Subcutaneous adipose tissue (tissue), 4 donors: ENCODE data around the gene IL17RB. TPM values are rescaled to one million over a fixed set of nuclear protein-coding genes. Genes with fewer than 3 reads are reported as not detected.

Source experiments
- total RNA-seq, 4 donors: library from RNA; depleted of rRNA; stranded (reverse); fragments of >200 nt; gene quantifications; one replicate each; pipeline ENCODE4 v1.1.0, GENCODE V29; 2016
- TF ChIP-seq, protein P1 (sequence below): fragments of 450-650 bp; IDR thresholded peaks from one replicate; pipeline ENCODE4 v1.5.1; 2016; ENCODE audit warnings: low read depth, mild to moderate bottlenecking, control low read depth, antibody characterized with exemption, moderate library complexity

IL17RB gene
- total RNA-seq, 4 donors from 2014 or later = 0.49 to 1.4 (median 1.1) TPM; not detected in 1

DNA sequence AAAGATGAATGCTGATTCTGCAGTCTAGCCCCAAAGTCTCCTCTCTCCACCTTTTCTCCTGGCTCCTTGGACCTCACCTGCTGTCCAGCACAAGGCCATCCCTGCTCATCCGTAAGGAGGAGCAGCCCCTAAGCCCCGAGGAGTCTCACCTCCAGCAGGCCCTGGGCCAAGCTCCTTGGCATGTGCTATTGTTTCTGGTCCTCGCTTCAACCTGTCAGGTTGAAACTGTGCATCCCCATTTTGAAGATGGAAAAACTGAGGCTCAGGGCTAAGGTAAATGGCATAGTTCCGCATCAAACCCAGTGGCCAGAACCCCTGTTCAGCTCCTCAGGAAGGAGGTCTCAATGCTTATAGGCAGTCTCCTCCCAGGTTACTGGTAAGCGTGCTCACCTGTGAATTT lies 26.3 kb upstream of the IL17RB start:
- TF ChIP-seq, protein P1, sequence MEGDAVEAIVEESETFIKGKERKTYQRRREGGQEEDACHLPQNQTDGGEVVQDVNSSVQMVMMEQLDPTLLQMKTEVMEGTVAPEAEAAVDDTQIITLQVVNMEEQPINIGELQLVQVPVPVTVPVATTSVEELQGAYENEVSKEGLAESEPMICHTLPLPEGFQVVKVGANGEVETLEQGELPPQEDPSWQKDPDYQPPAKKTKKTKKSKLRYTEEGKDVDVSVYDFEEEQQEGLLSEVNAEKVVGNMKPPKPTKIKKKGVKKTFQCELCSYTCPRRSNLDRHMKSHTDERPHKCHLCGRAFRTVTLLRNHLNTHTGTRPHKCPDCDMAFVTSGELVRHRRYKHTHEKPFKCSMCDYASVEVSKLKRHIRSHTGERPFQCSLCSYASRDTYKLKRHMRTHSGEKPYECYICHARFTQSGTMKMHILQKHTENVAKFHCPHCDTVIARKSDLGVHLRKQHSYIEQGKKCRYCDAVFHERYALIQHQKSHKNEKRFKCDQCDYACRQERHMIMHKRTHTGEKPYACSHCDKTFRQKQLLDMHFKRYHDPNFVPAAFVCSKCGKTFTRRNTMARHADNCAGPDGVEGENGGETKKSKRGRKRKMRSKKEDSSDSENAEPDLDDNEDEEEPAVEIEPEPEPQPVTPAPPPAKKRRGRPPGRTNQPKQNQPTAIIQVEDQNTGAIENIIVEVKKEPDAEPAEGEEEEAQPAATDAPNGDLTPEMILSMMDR = no peak

DNA sequence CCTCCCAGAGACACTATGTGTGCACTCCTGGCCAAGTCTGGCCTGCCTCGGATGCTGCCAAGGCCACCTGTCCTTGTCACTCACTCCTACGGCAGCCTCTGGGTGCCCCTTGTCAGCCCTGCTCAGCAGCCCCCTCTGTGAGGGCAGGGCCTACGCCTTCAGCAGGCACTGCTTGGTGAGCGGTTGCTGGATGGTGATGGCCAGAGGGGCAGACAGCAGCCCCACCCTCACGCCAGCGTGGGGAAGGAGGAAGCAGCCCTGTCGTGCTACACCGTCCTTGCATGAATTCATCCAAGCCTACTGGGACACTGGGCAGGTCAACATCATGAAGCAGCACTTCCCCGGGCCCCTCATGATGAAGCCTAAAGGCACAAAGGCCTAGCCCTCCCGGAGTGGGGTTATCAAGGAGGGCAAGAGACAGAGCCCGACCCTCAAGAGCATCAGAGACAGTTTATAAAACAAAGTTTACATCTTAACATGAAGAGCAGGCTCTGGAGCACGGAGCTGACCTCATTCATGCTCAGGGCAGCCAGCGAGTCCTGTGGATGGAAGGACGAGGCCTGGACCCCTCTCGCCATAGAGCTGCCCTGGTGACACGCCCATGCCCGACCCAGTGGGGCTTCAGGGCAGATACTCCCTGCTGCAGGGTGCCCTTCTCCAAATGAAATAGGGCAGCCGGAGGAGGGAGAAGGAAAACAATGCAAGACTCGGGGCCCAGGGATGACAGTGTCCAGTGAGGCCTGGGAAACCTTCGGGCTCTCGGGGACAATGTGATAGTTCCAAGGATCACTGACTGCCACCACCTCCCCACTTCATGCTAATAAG lies 25.4 kb upstream of the IL17RB start:
- TF ChIP-seq, protein P1 = no peak

DNA sequence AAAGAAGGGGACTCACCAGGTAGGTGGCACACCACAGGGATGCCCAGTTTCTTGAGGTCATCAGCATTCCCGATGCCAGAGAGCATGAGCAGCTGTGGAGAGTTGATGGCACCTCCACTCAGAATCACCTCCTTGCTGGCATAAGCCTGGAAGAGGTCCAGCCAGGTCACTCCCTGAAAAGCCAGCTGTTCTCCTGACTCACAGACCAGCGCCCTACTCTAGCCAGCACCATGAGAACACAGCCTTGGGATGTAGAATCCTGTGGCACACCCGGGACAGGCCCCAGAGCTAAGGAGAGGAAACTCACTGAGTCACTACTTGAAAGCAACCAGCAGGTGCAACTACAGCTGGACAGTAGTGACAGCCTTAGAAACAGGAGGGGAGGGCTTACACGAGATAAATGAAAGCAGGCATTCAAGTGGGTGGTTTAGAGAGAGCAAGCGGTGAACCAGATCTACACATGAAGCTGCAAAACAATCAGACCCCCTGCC lies 24.7 kb upstream of the IL17RB start:
- TF ChIP-seq, protein P1 = no peak

DNA sequence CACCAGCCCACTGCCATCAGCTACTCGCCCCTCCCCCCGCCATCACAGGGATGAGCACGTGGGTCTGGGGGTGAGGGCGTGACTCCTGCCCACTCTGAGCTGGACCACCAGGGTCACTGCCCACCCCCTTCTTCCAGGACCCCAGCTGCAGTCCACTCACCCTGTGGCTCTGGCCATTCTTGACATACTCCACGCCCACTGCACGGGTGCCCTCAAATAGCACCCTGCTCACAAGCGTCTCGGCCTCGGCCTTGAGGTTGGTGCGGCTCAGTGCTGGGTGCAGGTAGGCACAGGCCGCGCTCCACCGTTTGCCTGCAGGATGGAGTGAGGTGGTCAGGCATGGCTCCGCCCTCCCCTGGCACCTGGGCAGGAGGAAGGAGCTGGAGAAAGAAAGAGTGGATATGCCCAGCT lies 24.0 kb upstream of the IL17RB start:
- TF ChIP-seq, protein P1 = no peak

DNA sequence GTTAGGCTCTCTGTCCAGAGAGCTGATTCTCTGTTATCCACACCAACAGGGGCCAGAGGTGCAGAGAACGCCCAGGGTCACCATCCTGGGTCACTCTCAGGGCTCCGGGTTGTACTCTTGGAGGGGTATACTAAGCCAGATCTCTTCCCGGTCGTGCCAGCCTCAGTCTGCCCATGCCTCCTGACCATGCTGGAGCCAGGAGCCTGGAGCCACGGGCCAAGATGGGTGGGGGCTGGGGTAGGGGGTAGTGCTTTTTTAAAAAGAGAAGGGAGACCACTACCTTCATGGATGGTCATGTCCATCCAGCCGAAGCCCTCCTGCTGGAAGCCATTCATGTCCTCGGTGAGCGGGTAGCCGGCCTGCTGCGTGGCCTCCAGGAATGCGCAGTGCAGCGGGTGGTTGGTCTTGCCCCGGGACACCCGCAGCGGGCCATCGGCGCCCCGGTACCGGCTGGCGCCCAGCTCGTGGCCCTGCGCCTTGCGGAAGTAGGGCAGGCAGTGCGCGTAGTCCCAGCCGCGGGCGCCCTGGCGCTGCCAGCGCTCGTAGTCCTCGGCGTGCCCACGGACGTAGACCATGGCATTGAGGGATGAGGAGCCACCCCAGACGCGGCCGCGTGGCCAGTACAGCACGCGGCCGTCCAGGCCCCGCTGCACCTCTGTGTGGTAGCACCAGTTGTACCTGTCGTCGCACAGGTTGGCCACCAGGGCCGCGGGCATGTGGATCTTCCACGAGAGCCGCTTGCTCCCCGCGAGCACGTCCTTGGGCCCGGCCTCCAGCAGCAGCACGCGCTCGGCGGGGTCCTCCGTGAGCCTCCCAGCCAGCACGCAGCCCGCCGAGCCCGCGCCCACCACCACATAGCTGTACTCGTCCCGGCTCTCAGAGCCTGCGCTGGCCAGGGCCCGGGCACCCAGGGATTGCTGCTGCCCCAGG lies 23.1 kb upstream of the IL17RB start:
- TF ChIP-seq, protein P1 = no peak

DNA sequence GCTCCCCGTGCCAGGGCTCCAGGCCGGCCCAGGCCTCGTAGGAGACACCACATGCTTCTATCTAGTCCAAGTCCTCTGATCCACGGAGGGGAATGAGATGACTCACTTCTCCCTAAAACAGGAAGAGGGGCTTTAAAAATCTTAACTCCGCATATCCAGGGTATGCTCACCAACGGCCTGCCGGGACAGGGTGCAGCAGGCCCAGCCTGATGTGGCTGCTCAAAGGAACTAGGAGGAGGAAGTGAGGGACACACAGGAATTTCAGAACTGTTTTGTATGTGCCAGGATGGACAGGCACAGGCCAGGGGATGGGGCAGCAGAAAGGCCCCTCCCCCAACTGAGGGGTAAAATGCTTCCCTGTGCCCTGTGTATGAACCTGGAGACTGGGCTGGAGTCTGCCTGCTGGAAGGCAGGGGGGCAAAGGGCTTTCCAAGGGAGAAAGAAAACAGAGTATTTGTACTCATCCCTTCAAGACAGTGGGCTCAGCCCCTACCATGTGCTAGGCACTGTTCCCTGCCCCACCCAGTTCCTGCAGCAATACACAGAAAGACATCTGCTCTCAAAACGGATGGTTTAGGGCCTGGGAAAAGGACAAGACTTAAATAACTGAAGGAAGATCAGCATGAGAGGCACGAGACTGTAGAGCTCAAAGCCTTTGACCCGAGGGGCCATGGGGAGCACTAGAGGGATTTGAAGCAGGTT lies 22.3 kb upstream of the IL17RB start:
- TF ChIP-seq, protein P1 = no peak
